Forelimb muscle (tissue), 1 donor: Measurements from ENCODE around the gene MPI. TPM values are rescaled to one million over a fixed set of nuclear protein-coding genes. Genes with fewer than 3 reads are reported as not detected.
A peak's percentile ranks its signal among the peaks of the same experiment; 100 is the strongest.
"Not testable (repeated sequence)": the region's sequence is repeated elsewhere in the genome, so short reads cannot be mapped to it uniquely, and the experiment has no call there.

Experiments
- DNase-seq: peaks from one replicate; pipeline ENCODE4 v3.0.0-alpha.2; 2013; ENCODE audit warnings: low read depth
- polyA plus RNA-seq: library from polyadenylated mRNA; unstranded; fragments of 120-200 nt; gene quantifications from one replicate; pipeline ENCODE4 v1.2.1, GENCODE V29; 2013; ENCODE audit not compliant: insufficient read length

The MPI gene
- polyA plus RNA-seq, 1 donor, result 53.6 TPM

DNA sequence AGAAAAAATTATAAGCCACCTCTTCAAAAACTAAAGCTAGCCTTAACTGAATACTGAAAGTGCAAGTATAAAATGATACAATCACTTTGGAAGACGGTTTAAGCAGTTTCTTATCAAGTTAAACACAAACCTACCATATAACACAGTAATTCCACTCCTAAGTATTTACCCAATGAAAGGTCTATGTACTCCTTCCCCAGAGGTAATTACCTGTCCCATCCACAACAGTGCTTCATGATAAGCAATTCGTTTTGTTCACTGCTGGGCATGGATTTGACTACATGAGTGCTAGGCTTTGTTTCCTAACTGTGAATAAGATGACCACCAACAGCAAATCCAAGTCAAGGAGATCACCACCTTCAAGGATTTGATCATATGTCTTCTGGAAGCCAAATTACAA is 43.7 kb downstream of the MPI start:
- no peak for DNase-seq

- DNase-seq, result not testable (repeated sequence)
These were observed 45.4 kb downstream of the MPI start for GRCh38 chr15:74935193-74935592.

DNA sequence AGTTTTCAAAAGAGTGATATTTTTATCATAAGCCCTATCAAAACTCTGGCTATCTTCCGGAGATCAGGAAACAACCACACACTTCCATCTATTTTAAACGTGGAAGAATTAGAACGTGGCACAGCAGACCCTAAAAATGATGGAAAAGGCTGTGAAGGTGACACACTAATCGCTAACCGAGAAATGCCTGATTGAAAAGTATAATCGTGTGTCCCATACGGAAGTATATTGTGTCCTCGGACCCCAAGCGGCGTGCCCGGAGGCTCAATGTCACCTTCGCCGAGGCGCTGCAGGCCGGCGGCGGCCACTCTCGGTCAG is 47.4 kb downstream of the MPI start:
- DNase-seq, result no peak

GRCh38 chr15:74937590-74938371 is 47.9 kb downstream of the MPI start, which contains the start of gene COX5A:
Gene COX5A (minus strand): TSS chr15:74938073. CDS start chr15:74938014, 59 bp downstream.
- peak; percentile 94 for DNase-seq

GRCh38 chr15:74950078-74950908 is 60.5 kb downstream of the MPI start:
- DNase-seq, result peak; percentile 52

DNA sequence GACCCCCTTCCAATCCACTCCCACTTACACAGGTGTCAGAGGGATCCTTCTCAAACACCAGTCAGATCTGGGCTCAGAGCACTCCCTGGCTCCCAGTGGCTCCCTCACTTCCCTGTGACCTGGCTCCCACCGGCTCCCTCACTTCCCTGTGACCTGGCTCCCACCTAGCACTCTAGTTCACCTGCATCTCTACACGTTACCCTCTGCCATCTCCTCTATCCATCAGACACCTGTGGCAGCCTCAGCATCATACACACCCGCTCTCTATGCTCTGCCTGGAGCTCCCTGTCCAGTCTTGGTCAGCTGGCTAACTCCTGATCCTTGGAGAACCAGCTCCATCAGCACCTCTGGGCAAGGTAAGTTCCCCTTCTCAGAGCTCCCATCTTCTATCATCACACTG is 61.2 kb downstream of the MPI start:
- DNase-seq, result no peak

Other genes starting within 250 kb of the MPI start
- 23.7 TPM for gene EDC3, start 194.0 kb upstream of the MPI start, polyA plus RNA-seq
- not detected for gene CYP1A1, start 164.5 kb upstream of the MPI start, polyA plus RNA-seq
- 0.10 TPM for gene CYP1A2, start 141.2 kb upstream of the MPI start, polyA plus RNA-seq
- 31.7 TPM for gene CSK, start 108.0 kb upstream of the MPI start, polyA plus RNA-seq
- not detected for gene LMAN1L, start 77.2 kb upstream of the MPI start, polyA plus RNA-seq
- gene CPLX3, start 63.4 kb upstream of the MPI start, polyA plus RNA-seq, result not detected
- gene ULK3, start 46.9 kb upstream of the MPI start, polyA plus RNA-seq, result 33.3 TPM
- 48.0 TPM for gene SCAMP2, start 16.7 kb upstream of the MPI start, polyA plus RNA-seq
- gene FAM219B, start 16.8 kb downstream of the MPI start, polyA plus RNA-seq, result 50.0 TPM
- gene COX5A, start 48.0 kb downstream of the MPI start, polyA plus RNA-seq, result 249 TPM
- gene RPP25, start 66.7 kb downstream of the MPI start, polyA plus RNA-seq, result 0.75 TPM
- 4.8 TPM for gene SCAMP5, start 105.5 kb downstream of the MPI start, polyA plus RNA-seq
- 6.1 TPM for gene PPCDC, start 133.5 kb downstream of the MPI start, polyA plus RNA-seq